Umbilical cord (tissue), 2 donors: ENCODE data around the gene MDN1. TPM values are rescaled to one million over a fixed set of nuclear protein-coding genes. Genes with fewer than 3 reads are reported as not detected.
"Not testable (repeated sequence)": the region's sequence is repeated elsewhere in the genome, so short reads cannot be mapped to it uniquely, and the experiment has no call there.

ENCODE experiments used
- DNase-seq: peaks from one replicate; pipeline ENCODE4 v3.0.0-alpha.2; 2015; ENCODE audit warnings: low spot score
- total RNA-seq: library from RNA; depleted of rRNA; stranded (reverse); fragments of >200 nt; gene quantifications from one replicate; pipeline ENCODE4 v1.2.3, GENCODE V29; 2014; ENCODE audit warnings: low replicate concordance; ENCODE audit not compliant: insufficient read depth

MDN1 gene
- total RNA-seq, 1 donor from 2014 or later = 29.4 TPM

- peak; percentile 46 for DNase-seq
These were observed 6.5 kb upstream of the MDN1 start for GRCh38 chr6:89826029-89826528.

GRCh38 chr6:89818977-89819335 lies 638 bp downstream of the MDN1 start:
- peak; percentile 29 for DNase-seq

GRCh38 chr6:89817481-89817880 lies 2.1 kb downstream of the MDN1 start:
- no peak for DNase-seq

GRCh38 chr6:89813422-89813821 lies 6.2 kb downstream of the MDN1 start:
- DNase-seq = not testable (repeated sequence)

GRCh38 chr6:89807581-89807980 lies 12.0 kb downstream of the MDN1 start:
- no peak for DNase-seq

- DNase-seq = no peak
These were observed 13.7 kb downstream of the MDN1 start for GRCh38 chr6:89805814-89806371.

- no peak for DNase-seq
These were observed 16.3 kb downstream of the MDN1 start for GRCh38 chr6:89803271-89803670.

- DNase-seq = no peak
These were observed 19.8 kb downstream of the MDN1 start for GRCh38 chr6:89799756-89800155.

- no peak for DNase-seq
These were observed 20.5 kb downstream of the MDN1 start for GRCh38 chr6:89799096-89799495.

GRCh38 chr6:89797317-89797716 lies 22.3 kb downstream of the MDN1 start:
- no peak for DNase-seq

GRCh38 chr6:89794324-89794723 lies 25.3 kb downstream of the MDN1 start:
- no peak for DNase-seq

GRCh38 chr6:89793586-89793985 lies 26.0 kb downstream of the MDN1 start:
- no peak for DNase-seq

GRCh38 chr6:89792881-89793280 lies 26.7 kb downstream of the MDN1 start:
- peak; percentile 20 for DNase-seq

GRCh38 chr6:89790403-89790802 lies 29.2 kb downstream of the MDN1 start:
- no peak for DNase-seq

- no peak for DNase-seq
These were observed 29.6 kb downstream of the MDN1 start for GRCh38 chr6:89789980-89790379.

- no peak for DNase-seq
These were observed 31.8 kb downstream of the MDN1 start for GRCh38 chr6:89787660-89788328.

GRCh38 chr6:89786970-89787369 lies 32.6 kb downstream of the MDN1 start:
- DNase-seq = no peak

- DNase-seq = no peak
These were observed 34.8 kb downstream of the MDN1 start for GRCh38 chr6:89784838-89785237.

GRCh38 chr6:89783293-89783692 lies 36.3 kb downstream of the MDN1 start:
- not testable (repeated sequence) for DNase-seq

GRCh38 chr6:89782222-89782621 lies 37.4 kb downstream of the MDN1 start:
- no peak for DNase-seq

- no peak for DNase-seq
These were observed 38.2 kb downstream of the MDN1 start for GRCh38 chr6:89781070-89782034.

- no peak for DNase-seq
These were observed 42.1 kb downstream of the MDN1 start for GRCh38 chr6:89777455-89777854.
